ENCODE measurements around the gene USH1G.
A peak's percentile ranks its signal among the peaks of the same experiment; 100 is the strongest.
"Not testable (repeated sequence)": the region's sequence is repeated elsewhere in the genome, so short reads cannot be mapped to it uniquely, and the experiment has no call there.

The USH1G gene

DNA sequence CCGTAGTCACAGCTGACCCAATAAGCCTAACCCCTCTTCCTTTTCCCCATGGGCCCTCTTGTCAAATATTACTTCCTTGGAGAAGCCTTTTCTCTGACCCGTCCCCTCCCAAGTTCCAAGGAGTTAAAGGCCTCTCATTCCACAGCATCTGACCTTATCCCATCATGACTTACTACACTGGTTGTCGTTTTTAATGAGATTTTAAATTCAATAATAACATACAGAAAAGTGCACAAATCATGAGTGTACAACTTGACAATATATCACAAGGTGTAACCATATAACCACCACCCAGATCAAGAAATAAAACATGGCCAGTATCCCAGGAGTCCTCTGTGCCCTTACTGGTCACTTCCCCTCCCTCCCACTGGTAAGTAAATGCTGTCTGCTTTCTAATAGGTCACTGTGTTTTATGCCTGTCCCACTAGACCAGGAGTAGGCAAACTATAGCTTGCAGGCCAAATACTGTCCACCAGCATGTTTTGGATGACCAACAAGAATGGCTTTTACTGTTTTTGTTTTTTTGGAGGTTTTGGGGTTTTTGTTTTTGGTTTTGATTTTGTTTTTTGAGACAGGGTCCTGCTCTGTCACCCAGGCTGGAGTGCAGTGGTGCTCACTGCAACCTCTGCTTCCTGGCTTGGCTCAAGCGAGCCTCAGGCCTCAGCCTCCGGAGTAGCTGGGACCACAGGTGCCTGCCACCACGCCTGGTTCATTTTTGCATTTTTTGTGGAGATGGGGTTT lies 49.0 kb downstream of the USH1G start:
- DNase-seq (ENCODE audit: low read depth): no peak

DNA sequence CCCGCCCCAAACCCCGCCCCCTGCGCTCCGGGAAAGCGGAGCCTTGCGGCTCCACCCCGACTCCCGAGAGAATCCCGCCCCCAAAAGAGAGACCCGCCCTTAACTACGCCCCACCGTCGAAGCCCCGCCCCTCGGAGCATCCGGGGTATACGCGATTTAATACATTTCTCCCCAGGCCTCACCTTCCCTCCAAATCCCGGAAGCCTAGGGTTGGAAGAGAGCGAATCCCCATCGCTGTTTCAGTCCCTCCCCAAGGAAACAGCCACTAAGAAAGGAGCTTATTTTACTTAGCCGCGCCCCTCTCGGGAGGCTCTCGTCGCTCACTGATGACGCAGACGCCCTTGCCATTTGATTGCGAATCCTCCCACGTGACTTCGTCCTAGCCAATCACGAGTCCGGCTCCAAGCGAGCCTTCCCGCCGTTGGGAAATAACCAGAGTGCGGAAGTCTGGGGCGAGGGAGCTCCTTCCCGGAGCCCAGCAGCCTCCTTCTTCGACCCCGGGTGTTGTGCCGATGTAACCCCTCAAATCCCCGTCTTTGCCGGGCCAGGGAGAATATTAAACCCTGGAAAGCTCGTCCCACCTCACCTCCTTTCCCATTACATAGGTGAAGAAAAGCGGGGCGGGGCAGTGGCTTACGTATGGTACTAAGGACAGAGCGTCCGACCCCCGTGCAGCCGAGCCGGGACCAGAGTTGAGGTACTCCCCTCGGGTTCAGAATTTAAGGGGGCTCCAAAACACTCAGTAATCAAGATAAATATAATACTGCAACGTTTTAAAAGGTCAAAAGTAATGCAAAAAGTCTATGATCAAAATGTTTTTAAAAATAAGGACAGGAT lies 49.8 kb downstream of the USH1G start:
- DNase-seq (ENCODE audit: low read depth): peak; percentile 98

DNA sequence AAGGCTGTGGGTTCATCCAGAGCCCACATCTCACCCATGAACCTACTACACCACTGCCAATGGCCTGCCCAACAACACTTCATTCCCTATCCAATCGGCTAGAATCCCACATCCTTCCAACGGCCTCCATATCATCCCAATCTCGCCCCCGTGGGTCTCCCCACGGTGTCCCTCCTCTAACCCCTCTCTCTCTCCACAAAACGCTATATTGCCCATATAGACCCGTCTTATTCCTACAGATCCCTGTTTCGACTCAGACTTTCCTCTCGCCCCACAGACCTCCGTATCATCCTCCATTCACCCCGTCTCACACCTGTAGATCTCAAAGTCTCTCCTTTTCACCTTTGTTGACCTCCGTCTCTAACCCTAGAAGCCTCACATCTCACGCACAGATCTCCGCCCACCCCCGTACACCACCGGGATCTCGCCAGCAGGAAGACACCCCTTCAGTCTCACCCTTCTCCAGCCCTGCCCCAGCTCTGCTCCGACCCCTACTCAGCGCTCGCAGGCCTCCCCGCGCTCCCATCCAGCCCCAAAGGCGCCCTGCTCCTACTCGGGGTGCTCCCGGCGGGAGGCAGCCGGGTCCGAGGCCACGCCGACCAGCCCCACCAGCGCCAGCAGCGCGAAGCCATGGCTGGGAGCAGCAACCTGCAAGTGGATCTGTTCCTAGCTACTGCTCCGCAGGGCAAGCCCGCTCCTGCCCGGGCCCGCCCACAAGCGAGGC lies 50.6 kb downstream of the USH1G start, which contains the start of gene FDXR:
TSS of gene FDXR (minus strand) at position 682 of the 724 bp plus-strand sequence. CDS start at position 632, 50 bp downstream.
- DNase-seq (ENCODE audit: low read depth): no peak

DNA sequence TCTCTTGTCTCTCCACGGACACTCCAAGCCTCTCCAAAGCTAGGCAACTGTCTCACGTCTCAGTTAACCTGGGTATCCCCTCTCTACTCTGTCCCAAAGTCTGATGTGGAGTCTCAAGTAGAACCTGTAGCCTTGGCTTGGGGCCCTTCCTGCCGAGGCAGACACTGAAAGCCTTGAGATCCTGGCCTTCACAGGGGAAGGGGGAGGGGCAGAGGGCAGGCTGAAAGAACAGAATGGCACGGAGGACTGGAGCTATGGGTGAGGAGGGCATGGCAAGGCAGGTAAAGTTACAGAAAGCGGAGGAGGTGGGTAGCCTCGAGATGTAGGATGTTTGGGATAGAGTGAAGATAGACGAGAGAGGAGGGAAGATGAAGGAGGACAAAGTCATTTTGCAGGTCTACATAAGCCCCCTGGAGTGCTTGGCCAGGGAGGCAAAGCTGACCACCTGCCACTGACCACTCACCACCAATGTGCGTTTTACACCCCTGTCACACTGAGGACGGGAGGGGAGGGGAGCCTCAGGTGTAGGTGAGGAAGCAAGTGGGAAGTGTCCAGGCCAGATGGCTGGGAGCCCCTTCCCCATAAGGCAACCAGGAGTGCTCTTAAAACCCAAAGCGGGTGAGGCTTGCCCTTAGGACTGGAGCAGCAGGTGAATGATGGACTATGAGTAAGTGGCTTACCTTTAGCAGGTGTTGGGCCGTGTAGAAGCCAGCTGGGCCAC lies 51.5 kb downstream of the USH1G start:
- no peak for DNase-seq (ENCODE audit: low read depth)

DNA sequence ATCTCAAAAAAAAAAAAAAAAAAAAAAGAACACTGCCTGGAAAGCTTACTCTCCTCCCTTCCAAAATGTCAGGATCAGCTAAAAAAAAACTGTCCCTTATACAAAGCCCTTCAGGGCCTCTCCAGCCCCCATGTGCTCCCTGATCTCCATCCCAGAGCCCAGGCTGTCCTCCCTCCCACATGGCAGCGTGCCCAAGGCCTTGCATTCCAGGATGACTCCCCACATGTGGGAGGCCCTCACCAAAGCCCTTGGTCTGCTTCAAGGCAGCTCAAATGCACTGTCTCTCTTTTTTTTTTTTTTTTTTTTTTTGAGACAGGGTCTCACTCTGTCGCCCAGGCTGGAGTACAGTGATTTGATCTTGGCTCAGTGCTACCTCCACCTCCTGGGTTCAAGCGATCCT lies 52.5 kb downstream of the USH1G start:
- no peak for DNase-seq (ENCODE audit: low read depth)

DNA sequence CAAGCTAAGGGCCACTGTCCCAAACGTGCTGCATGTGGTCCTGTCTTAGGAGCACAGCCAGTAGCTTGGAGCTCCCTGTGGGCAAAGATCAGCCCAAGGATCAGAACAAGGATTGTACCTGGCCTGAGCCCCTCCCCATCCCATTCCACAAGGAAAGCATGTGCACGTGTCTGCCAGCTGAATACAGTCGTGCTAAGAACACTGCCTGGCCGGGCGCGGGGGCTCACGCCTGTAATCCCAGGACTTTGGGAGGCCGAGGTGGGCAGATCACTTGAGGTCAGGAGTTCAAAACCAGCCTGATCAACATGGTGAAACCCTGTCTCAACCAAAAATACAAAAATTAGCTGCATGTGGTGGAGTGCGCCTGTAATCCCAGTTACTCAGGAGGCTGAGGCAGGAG lies 53.0 kb downstream of the USH1G start:
- not testable (repeated sequence) for DNase-seq (ENCODE audit: low read depth)

DNA sequence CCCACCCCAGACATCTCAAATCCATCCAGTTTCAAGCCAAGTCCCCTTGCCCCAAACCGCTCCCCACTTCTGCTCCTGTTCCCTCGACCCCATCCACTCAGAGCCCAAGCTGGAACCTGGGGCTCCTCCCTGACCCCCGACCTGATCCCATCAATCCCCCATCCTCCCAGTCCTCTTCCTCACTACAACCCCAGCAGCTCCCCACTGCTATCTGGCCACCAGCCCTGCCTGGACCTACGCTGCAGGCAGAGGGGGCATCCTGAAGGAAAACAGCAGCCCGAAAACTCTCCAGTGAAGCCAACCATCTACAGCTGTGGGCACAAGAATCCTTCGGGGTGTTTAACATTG lies 54.2 kb downstream of the USH1G start:
- DNase-seq (ENCODE audit: low read depth): no peak

DNA sequence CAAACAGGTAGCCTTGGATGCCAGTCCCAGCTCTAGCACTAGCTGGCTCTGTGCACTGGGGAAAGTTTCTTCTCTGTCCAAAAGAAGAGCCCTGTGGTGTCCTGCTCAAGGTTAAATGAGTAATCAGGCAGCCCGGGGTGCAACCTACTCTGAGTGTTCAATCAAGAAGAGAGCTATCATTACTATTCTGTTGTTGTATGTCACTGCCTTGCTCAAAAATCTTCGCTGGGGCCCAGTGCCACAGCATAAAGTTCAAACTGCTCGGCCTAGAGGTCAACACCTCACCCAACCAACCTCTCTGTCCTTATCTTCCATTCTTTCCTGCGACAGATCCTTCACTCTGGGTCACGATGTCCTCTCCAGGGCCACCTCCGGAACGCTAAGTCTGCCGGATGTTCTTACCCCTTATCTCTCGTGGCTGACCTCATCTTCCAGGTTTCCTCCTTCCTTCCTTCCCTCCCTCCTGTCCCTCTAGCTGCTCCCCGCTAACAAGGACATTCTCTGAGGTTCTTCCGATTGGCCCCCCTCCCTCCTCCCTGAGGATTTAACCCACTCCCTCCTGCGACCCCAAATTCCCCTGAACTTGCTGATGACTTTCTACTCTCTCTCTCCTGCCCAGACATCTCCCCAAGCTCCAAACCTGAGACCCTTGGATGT lies 54.7 kb downstream of the USH1G start:
- no peak for DNase-seq (ENCODE audit: low read depth)

DNA sequence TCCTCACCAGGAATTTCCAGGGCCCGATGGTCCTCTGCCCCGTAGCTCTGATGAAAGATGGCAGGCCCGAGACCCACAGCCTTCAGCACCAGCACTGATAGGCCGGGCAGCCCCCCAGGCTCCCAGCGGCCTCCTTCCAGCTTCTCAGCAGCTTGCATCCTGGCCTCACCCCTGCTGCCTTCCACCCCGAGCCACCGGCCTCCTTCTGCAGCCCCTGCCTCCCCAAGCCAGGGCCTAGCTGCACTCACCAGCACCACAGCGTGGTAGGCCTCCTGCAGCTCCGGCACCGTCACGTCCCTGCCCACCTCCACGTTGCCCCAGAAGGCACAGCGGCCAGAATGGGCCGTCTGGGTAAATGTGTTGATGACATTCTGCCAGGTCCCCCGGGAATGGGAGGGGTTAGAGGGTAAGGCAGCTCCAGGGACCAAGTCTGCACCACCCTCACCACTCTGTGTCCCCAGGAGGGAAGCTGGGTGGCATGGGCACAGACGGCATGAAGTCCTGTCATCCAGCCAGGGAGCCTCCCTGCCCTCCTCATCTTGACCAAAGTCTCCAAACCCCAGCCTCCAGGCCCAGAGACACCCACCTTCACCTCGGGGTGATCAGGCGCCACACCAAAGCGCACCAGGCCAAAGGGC lies 56.7 kb downstream of the USH1G start:
- no peak for DNase-seq (ENCODE audit: low read depth)
